ENCODE data around the gene GRIK4.

DNA sequence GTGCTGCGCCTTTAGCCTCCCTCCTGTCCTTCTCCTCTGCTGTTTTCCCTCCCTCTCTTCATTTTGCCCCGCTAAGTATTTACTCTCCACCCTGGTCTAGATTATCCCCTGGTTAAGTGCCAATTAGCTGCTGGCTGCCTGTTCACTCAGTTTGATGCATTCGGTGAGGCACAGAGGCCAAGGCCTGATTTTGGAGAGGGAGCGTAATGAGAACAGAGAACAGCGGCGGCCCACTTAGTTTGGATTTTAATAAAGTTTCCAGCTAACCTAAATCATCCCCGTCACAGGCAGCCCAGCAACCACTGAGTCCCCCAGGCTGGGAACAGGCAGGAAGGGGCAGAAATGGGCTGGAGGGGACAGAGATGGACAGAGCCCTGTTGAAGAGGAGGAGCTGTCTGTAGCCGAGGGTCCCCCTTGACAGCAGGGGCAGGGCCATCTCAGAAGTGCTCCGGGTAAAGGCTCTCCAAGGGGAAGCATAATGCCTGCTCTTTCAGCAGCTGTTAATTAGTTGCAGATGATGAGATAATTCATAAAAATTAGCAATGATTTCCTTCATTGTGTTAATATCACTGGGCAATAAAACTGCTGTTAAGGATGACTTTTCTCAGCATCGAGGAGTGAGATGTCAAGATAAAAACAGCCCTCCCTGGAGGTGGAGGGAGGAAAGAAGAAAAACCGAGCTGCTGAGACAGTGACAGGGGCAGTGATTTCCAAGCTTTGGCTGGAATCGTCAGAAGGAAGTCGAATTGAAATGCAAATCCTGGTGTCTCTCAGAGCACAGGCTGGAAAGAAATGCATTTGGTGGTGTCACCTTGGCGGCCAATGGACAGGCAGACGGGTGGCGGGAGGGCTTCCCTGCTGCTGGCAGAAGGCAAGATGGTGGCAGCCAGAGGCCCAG lies 170.1 kb downstream of the GRIK4 start:
- TF ChIP-seq POLR2A (IDR thresholded peaks at IDR 0.05; ENCODE audit: low read depth, low read length) (no peak), RCOR1 (IDR thresholded peaks at IDR 0.05; ENCODE audit: insufficient replicate concordance, low read length) (no peak), BHLHE40 (IDR thresholded peaks at IDR 0.05; ENCODE audit: low read depth, low read length) (no peak), RAD21 (IDR thresholded peaks at IDR 0.05; ENCODE audit: low read length) (no peak), CEBPB (IDR thresholded peaks at IDR 0.05; ENCODE audit: low read depth, low read length) (no peak), SMC3 (IDR thresholded peaks at IDR 0.05; ENCODE audit: low read depth, low read length) (no peak)
- TF ChIP-seq, protein P1, sequence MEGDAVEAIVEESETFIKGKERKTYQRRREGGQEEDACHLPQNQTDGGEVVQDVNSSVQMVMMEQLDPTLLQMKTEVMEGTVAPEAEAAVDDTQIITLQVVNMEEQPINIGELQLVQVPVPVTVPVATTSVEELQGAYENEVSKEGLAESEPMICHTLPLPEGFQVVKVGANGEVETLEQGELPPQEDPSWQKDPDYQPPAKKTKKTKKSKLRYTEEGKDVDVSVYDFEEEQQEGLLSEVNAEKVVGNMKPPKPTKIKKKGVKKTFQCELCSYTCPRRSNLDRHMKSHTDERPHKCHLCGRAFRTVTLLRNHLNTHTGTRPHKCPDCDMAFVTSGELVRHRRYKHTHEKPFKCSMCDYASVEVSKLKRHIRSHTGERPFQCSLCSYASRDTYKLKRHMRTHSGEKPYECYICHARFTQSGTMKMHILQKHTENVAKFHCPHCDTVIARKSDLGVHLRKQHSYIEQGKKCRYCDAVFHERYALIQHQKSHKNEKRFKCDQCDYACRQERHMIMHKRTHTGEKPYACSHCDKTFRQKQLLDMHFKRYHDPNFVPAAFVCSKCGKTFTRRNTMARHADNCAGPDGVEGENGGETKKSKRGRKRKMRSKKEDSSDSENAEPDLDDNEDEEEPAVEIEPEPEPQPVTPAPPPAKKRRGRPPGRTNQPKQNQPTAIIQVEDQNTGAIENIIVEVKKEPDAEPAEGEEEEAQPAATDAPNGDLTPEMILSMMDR (conservative IDR thresholded peaks at IDR 0.05; ENCODE audit: low read depth, low read length) = no peak
- TF ChIP-seq, protein P2, sequence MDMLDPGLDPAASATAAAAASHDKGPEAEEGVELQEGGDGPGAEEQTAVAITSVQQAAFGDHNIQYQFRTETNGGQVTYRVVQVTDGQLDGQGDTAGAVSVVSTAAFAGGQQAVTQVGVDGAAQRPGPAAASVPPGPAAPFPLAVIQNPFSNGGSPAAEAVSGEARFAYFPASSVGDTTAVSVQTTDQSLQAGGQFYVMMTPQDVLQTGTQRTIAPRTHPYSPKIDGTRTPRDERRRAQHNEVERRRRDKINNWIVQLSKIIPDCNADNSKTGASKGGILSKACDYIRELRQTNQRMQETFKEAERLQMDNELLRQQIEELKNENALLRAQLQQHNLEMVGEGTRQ (IDR thresholded peaks at IDR 0.05; ENCODE audit: low read depth, low read length) = no peak
